CD4-positive, alpha-beta memory T cell (primary cell): Measurements from ENCODE around the gene ZC3H7A. TPM values are rescaled to one million over a fixed set of nuclear protein-coding genes. Genes with fewer than 3 reads are reported as not detected.

ENCODE experiments used
- CTCF ChIA-PET: fragments of 350-600 bp; sonication (Branson Sonifier 250); formaldehyde crosslinking; loops from one replicate; lab custom pipeline; 2021; ENCODE audit warnings: inconsistent platforms; ENCODE audit not compliant: partially characterized antibody; lab: Charles Lee
- POLR2A ChIA-PET: fragments of 350-600 bp; sonication (Branson Sonifier 250); formaldehyde crosslinking; loops from one replicate; lab custom pipeline; 2021; ENCODE audit not compliant: partially characterized antibody; lab: Charles Lee
- DNase-seq, 5 donors: peaks; one replicate each; pipeline versions ENCODE4 v3.0.0 to v3.0.0-alpha.2; 2020 to 2022; ENCODE audit warnings: mixed read lengths in 1 of 5
- H3K27ac ChIP-seq: one replicate; pipeline ENCODE4 v1.7.0; 2013; ENCODE audit warnings: low read depth, low read length
- H3K27me3 ChIP-seq: 2 replicates; pipeline ENCODE4 v1.7.0; 2013; ENCODE audit warnings: mild to moderate bottlenecking, low read length, moderate library complexity; ENCODE audit not compliant: insufficient read depth
- H3K36me3 ChIP-seq: 2 replicates; pipeline ENCODE4 v1.7.0; 2013; ENCODE audit warnings: mild to moderate bottlenecking, low read length, moderate library complexity; ENCODE audit not compliant: insufficient read depth
- H3K4me1 ChIP-seq: 2 replicates; pipeline ENCODE4 v1.7.0; 2013; ENCODE audit warnings: mild to moderate bottlenecking, low read length, moderate library complexity; ENCODE audit not compliant: insufficient read depth
- H3K4me3 ChIP-seq, 2 donors: one replicate each; pipeline ENCODE4 v1.7.0; 2013; ENCODE audit warnings: low read length in 2 of 2, mild to moderate bottlenecking in 1 of 2
- H3K9me3 ChIP-seq, 2 donors: one replicate each; pipeline ENCODE4 v1.7.0; 2013; ENCODE audit warnings: low read length in 2 of 2, control low read depth in 1 of 2; ENCODE audit not compliant: control insufficient read depth in 1 of 2
- H3K27ac Mint-ChIP-seq, 7 donors: one replicate each; pipeline ENCODE4 v1.8.0; 2020 to 2021; ENCODE audit warnings: mixed read lengths in 7 of 7, mild to moderate bottlenecking in 6 of 7, inconsistent platforms in 3 of 7, moderate library complexity in 3 of 7
- H3K27me3 Mint-ChIP-seq, 2 donors: one replicate each; pipeline ENCODE4 v1.8.0; 2020 to 2021; ENCODE audit warnings: mixed read lengths in 2 of 2
- H3K36me3 Mint-ChIP-seq, 2 donors: one replicate each; pipeline ENCODE4 v1.8.0; 2020 to 2021; ENCODE audit warnings: mixed read lengths in 2 of 2, inconsistent platforms in 1 of 2, mild to moderate bottlenecking in 1 of 2
- H3K4me1 Mint-ChIP-seq, 4 donors: one replicate each; pipeline ENCODE4 v1.8.0; 2020 to 2021; ENCODE audit warnings: mixed read lengths in 4 of 4, mild to moderate bottlenecking in 1 of 4
- H3K4me3 Mint-ChIP-seq, 8 donors: one replicate each; pipeline ENCODE4 v1.8.0; 2020 to 2021; ENCODE audit warnings: mixed read lengths in 8 of 8, mild to moderate bottlenecking in 7 of 8, moderate library complexity in 6 of 8, inconsistent platforms in 3 of 8
- H3K9me3 Mint-ChIP-seq, 8 donors: one replicate each; pipeline ENCODE4 v1.8.0; 2020 to 2021; ENCODE audit warnings: mixed read lengths in 8 of 8, mild to moderate bottlenecking in 5 of 8, inconsistent platforms in 3 of 8, moderate library complexity in 1 of 8
- intact Hi-C: fragments of 100-400 bp; cut with micrococcal nuclease; formaldehyde crosslinking; loops from one replicate; pipeline ENCODE4 v1.15.1; 2023
- polyA plus RNA-seq, 2 donors: library from polyadenylated mRNA; unstranded; fragments of 300-500 nt; fragmentation: Illumina TruSeq; gene quantifications; one replicate each; pipeline ENCODE4 v1.2.3, GENCODE V29; 2021
- total RNA-seq, 2 experiments: library from RNA; stranded (reverse); gene quantifications; one replicate each; pipeline ENCODE4 v1.2.3, GENCODE V29; 2021

Gene ZC3H7A
- total and polyA plus RNA-seq, 4 experiments from 2014 or later = 39.9 to 92.1 (median 66.3) TPM

DNA sequence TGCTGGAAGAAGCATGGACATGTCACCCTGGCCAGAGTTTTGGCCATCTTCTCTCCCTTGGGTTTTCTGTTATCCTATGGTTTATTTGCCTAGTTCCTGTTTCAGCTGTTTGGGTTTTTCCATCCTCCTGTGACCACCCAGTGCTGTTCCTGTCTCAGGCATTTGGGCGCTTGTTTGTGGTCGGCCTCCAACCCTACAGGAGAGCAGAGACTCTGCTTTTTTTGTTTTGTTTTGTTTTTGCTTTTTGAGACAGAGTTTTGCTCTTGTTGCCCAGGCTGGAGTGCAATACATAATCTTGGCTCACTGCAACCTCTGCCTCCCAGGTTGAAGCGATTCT, 3.3 kb upstream of the ZC3H7A start:
- POLR2A ChIA-PET = interaction anchor here (0.6 to 7.7 kb wide), 2 partner anchors 16 to 58 kb away, joined by 3 to 155 read pairs; partner anchors contain the start of gene TXNDC11
- H3K4me3 Mint-ChIP-seq = peak overlapping the region in 2 of 8 donors; percentile 37 to 67
- intact Hi-C loops = no loop called here
- peaks cover 0 to 13% of the 10 kb centered on the region in 2 donors for H3K36me3 Mint-ChIP-seq
- Histone ChIP-seq H3K27ac (no peak overlapping the region), H3K27me3 (no peaks in the 10 kb centered on the region), H3K4me1 (peaks cover 36% of the 10 kb centered on the region), H3K36me3 (no peaks in the 10 kb centered on the region), H3K4me3 (no peak overlapping the region), H3K9me3 (no peaks in the 10 kb centered on the region)
- H3K9me3 Mint-ChIP-seq = no peaks in the 10 kb centered on the region
- CTCF ChIA-PET = no interaction called here
- peak overlapping the region; percentile 54 to 97 (median 80) for H3K27ac Mint-ChIP-seq
- H3K4me1 Mint-ChIP-seq = peaks cover 23 to 54% (median 40%) of the 10 kb centered on the region in 4 donors
- no peaks in the 10 kb centered on the region for H3K27me3 Mint-ChIP-seq
- no peak for DNase-seq

DNA sequence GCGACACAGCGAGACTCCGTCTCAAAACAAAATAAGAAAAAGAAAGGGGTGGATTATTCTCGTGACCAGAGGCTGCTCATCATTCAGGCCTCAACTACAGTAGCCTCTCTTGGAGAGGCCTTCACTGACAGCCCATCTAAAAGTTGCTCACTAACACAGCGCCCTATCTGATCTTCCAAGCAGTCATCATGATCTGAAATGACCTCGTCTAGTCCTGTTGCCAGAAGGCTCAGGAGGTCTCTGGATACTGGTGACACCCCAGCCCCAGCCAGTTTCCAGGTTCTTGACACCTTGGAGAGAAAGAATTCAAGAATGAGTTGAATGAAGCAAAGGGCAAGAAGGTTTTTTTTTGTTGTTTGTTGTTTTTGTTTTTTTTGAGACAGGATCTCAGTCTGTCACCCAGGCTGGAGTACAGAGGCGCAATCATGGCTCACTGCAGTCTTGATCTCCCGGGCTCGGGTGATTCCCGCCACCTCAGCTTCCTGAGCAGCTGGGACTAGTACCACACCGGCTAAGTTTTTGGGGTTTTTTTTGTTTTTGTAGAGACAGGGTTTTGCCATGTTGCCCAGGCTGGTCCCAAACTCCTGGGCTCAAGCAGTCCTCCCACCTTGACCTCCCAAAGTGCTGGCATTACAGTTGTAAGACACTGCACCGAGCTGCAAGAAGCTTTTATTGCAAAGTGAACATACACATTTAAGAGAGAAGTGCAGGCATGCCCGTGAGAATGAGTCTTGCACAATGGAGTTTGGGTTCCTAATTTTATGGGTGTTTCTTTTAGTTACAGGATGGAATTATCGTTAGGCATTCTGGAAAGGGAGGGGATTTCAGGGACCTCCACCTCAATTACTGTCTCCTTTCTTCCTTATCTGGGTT, 2.7 kb upstream of the ZC3H7A start:
- H3K36me3 ChIP-seq = no peaks in the 10 kb centered on the region
- ChIA-PET POLR2A (interaction anchor here (4.8 to 7.7 kb wide), 2 partner anchors 16 to 57 kb away, joined by 94 to 155 read pairs; partner anchors contain the start of gene TXNDC11), CTCF (interaction anchor here (0.6 to 0.7 kb wide), 2 partner anchors 22 to 70 kb away, joined by 3 read pairs; no protein-coding TSS in a partner anchor)
- peaks cover 42% of the 10 kb centered on the region for H3K4me1 ChIP-seq
- H3K9me3 ChIP-seq = no peaks in the 10 kb centered on the region
- H3K27ac ChIP-seq = no peak overlapping the region
- Mint-ChIP-seq H3K27me3 (no peaks in the 10 kb centered on the region), H3K9me3 (no peaks in the 10 kb centered on the region), H3K4me3 (peak overlapping the region in 7 of 8 donors; percentile 7 to 98 (median 60)), H3K4me1 (peaks cover 29 to 60% (median 45%) of the 10 kb centered on the region in 4 donors), H3K36me3 (peaks cover 0 to 18% of the 10 kb centered on the region in 2 donors), H3K27ac (peak overlapping the region; percentile 54 to 98 (median 84))
- DNase-seq = peak in 2 of 5 donors; percentile 39 to 73
- intact Hi-C loops = loop anchor here (5.0 kb wide), 3 partner anchors 37 to 857 kb away; partner anchors contain the start of genes CLEC16A, DEXI and SNN
- H3K27me3 ChIP-seq = no peaks in the 10 kb centered on the region
- no peak overlapping the region for H3K4me3 ChIP-seq

- no peaks in the 10 kb centered on the region for H3K27me3 Mint-ChIP-seq
- Histone ChIP-seq H3K4me3 (no peak overlapping the region), H3K9me3 (no peaks in the 10 kb centered on the region), H3K27ac (peak overlapping the region; percentile 99), H3K27me3 (no peaks in the 10 kb centered on the region), H3K4me1 (peaks cover 50% of the 10 kb centered on the region), H3K36me3 (no peaks in the 10 kb centered on the region)
- H3K9me3 Mint-ChIP-seq = peaks cover 0 to 3% (median 0%) of the 10 kb centered on the region in 8 donors
- peak overlapping the region; percentile 80 to 99 (median 98) for H3K27ac Mint-ChIP-seq
- peaks cover 35 to 68% (median 53%) of the 10 kb centered on the region in 4 donors for H3K4me1 Mint-ChIP-seq
- peaks cover 0 to 25% of the 10 kb centered on the region in 2 donors for H3K36me3 Mint-ChIP-seq
- peak overlapping the region in 6 of 8 donors; percentile 10 to 98 (median 71) for H3K4me3 Mint-ChIP-seq
- ChIA-PET POLR2A (interaction anchor here (3.6 to 7.7 kb wide), 3 partner anchors 15 to 56 kb away, joined by 12 to 155 read pairs (median 94); partner anchors contain the start of gene TXNDC11), CTCF (interaction anchor here (0.6 to 3.4 kb wide), 5 partner anchors 12 to 69 kb away, joined by 3 to 27 read pairs (median 3); partner anchors contain the start of gene TXNDC11)
- no peak for DNase-seq
- intact Hi-C loops = loop anchor here (5.0 kb wide), 3 partner anchors 37 to 857 kb away; partner anchors contain the start of genes CLEC16A, DEXI and SNN
These were observed 1.9 kb upstream of the ZC3H7A start for GRCh38 chr16:11799017-11799381.

- CTCF ChIA-PET = interaction anchor here (0.8 to 3.4 kb wide), 19 partner anchors 11 to 390 kb away, joined by 3 to 27 read pairs (median 4); partner anchors contain the start of gene TXNDC11
- POLR2A ChIA-PET = interaction anchor here (0.8 to 7.7 kb wide), 17 partner anchors 9 to 853 kb away, joined by 3 to 155 read pairs (median 4); partner anchors contain the start of genes CLEC16A, GSPT1, LITAF and RSL1D1
- Histone ChIP-seq H3K36me3 (no peaks in the 10 kb centered on the region), H3K27me3 (no peaks in the 10 kb centered on the region), H3K4me1 (peaks cover 61% of the 10 kb centered on the region), H3K4me3 (peak overlapping the region; percentile 62 to 91), H3K9me3 (no peaks in the 10 kb centered on the region), H3K27ac (peak overlapping the region; percentile 99)
- H3K27me3 Mint-ChIP-seq = no peaks in the 10 kb centered on the region
- peak in 1 of 5 donors; percentile 50 for DNase-seq
- peaks cover 0 to 30% of the 10 kb centered on the region in 2 donors for H3K36me3 Mint-ChIP-seq
- H3K4me3 Mint-ChIP-seq = peak overlapping the region; percentile 84 to 98 (median 95)
- intact Hi-C loops = loop anchor here (1.0 to 5.0 kb wide), 7 partner anchors 15 to 856 kb away; partner anchors contain the start of genes CLEC16A, DEXI, GSPT1 and RSL1D1
- H3K4me1 Mint-ChIP-seq = peaks cover 41 to 79% (median 61%) of the 10 kb centered on the region in 4 donors
- H3K9me3 Mint-ChIP-seq = peaks cover 0 to 3% (median 0%) of the 10 kb centered on the region in 8 donors
- H3K27ac Mint-ChIP-seq = peak overlapping the region; percentile 97 to 99 (median 99)
These were observed 870 bp upstream of the ZC3H7A start for GRCh38 chr16:11797957-11798299.

DNA sequence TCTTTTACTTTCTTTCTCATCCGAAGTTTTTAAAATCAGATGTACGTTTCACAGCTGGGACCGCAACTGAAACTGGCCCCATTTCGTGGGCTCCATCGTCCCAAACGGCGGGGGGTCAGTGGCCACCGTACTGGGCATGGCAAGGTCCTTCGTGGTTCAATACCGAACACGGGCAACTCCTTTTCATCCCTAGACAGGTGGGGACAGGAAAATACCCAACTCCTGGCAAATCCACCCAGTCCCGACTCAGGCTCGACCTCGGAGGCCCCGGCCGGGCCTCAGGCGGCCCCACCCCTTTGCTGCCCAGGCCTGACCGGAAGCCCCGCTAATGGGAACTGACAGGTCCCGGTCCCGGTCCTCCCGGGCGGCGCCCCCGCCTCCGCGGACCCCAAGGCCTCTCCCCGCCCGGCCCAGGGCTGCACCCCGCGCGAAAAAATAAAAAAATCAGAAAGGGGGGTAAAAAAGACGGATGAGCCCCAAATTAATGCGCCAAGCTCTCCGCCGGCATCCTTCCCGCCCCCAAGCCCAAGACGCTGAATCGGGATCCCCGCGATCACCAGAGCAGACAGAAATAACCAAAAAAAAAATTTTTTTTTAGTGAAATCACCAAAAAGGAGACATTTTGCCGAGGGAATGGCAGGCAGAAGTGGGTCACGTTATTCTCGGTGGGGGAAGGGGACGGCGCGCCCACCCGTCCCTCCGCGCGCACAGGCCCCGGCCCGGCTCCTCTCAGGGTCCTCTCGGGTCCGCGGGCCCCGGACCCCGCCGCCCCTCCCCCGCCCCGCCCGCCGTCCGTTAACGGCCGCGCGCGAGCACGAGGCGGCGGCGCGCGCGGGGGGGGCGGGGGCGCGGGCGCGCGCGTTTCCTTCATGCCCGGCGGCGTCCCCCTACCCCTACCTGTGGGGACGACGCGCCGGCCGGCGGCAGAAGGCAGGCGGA, 562 bp downstream of the ZC3H7A start:
- intact Hi-C loops = loop anchor here (1.0 to 5.0 kb wide), 7 partner anchors 13 to 854 kb away; partner anchors contain the start of genes CLEC16A, DEXI, GSPT1 and RSL1D1
- H3K27ac ChIP-seq = peak overlapping the region; percentile 95
- Mint-ChIP-seq H3K9me3 (peaks cover 0 to 3% (median 0%) of the 10 kb centered on the region in 8 donors), H3K4me3 (peak overlapping the region; percentile 89 to 97 (median 96)), H3K36me3 (peaks cover 0 to 32% of the 10 kb centered on the region in 2 donors), H3K4me1 (peaks cover 52 to 87% (median 69%) of the 10 kb centered on the region in 4 donors), H3K27ac (peak overlapping the region; percentile 95 to 99 (median 97)), H3K27me3 (no peaks in the 10 kb centered on the region)
- peaks cover 4% of the 10 kb centered on the region for H3K36me3 ChIP-seq
- peak; percentile 35 to 57 (median 48) for DNase-seq
- peaks cover 75% of the 10 kb centered on the region for H3K4me1 ChIP-seq
- H3K9me3 ChIP-seq = no peaks in the 10 kb centered on the region
- H3K27me3 ChIP-seq = no peaks in the 10 kb centered on the region
- POLR2A ChIA-PET = interaction anchor here (0.7 to 7.7 kb wide), 21 partner anchors 7 to 562 kb away, joined by 3 to 155 read pairs (median 4); partner anchors contain the start of genes GSPT1, RSL1D1 and TXNDC11
- peak overlapping the region; percentile 39 to 77 for H3K4me3 ChIP-seq
- CTCF ChIA-PET = interaction anchor here (0.7 to 3.4 kb wide), 15 partner anchors 10 to 389 kb away, joined by 3 to 27 read pairs (median 4); partner anchors contain the start of gene TXNDC11

DNA sequence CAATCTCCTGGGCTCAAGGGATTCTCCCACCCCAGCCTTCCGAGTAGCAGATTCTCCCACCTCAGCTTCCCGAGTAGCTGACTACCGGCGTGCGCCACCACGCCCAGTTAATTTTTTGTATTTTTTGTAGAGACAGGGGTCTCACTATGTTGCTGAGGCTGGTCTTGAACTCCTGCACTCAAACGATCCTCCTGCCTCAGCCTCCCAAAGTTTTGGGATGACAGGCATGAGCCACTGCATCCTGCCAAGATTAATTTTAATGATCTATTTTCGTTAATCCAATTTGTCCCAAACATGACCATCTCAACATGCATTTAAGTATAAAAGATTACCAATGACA, 1.2 kb downstream of the ZC3H7A start:
- Histone ChIP-seq H3K4me3 (peak overlapping the region; percentile 39 to 77), H3K27me3 (no peaks in the 10 kb centered on the region), H3K4me1 (peaks cover 80% of the 10 kb centered on the region), H3K9me3 (no peaks in the 10 kb centered on the region), H3K36me3 (peaks cover 4% of the 10 kb centered on the region), H3K27ac (peak overlapping the region; percentile 95)
- ChIA-PET CTCF (interaction anchor here (1.3 to 3.4 kb wide), 6 partner anchors 9 to 53 kb away, joined by 3 to 27 read pairs (median 20); partner anchors contain the start of gene TXNDC11), POLR2A (interaction anchor here (1.0 to 7.7 kb wide), 9 partner anchors 12 to 208 kb away, joined by 3 to 155 read pairs (median 12); partner anchors contain the start of genes GSPT1, RSL1D1 and TXNDC11)
- Mint-ChIP-seq H3K36me3 (peaks cover 0 to 37% of the 10 kb centered on the region in 2 donors), H3K4me1 (peaks cover 58 to 89% (median 73%) of the 10 kb centered on the region in 4 donors), H3K27me3 (no peaks in the 10 kb centered on the region), H3K27ac (peak overlapping the region; percentile 95 to 99 (median 96)), H3K9me3 (peaks cover 0 to 3% (median 0%) of the 10 kb centered on the region in 8 donors), H3K4me3 (peak overlapping the region; percentile 88 to 96 (median 94))
- no peak for DNase-seq
- intact Hi-C loops = loop anchor here (2.0 to 5.0 kb wide), 4 partner anchors 34 to 854 kb away; partner anchors contain the start of genes CLEC16A, DEXI, GSPT1 and SNN
